K562 (cell line): ENCODE results near the gene CYP24A1. TPM values are rescaled to one million over a fixed set of nuclear protein-coding genes. Genes with fewer than 3 reads are reported as not detected.

Experiments used
- ATF7 ChIP-seq: fragments of 450-650 bp; IDR thresholded peaks from 2 replicates; pipeline ENCODE4 v1.7.1; 2014; ENCODE audit warnings: mild to moderate bottlenecking, moderate library complexity
- FOXP4 ChIP-seq: sonication (generic); formaldehyde crosslinking; IDR thresholded peaks from 2 replicates; pipeline ENCODE4 v1.8.0; 2022; ENCODE audit warnings: mild to moderate bottlenecking, missing genetic modification reagents, borderline replicate concordance
- GATAD2B ChIP-seq: fragments of 450-650 bp; IDR thresholded peaks from 2 replicates; pipeline ENCODE4 v1.6.1; 2017; ENCODE audit warnings: mild to moderate bottlenecking, borderline replicate concordance
- GMEB1 ChIP-seq: fragments of 250-450 bp; sonication (Bioruptor Pico); IDR thresholded peaks from 2 replicates; pipeline ENCODE4 v1.4.0; 2020; ENCODE audit warnings: mild to moderate bottlenecking
- HDAC8 ChIP-seq: fragments of 450-650 bp; IDR thresholded peaks from 2 replicates; pipeline ENCODE4 v1.6.1; 2016; ENCODE audit warnings: mild to moderate bottlenecking, missing genetic modification characterization, moderate library complexity, missing compliant biosample characterization
- MAFF ChIP-seq: IDR thresholded peaks from 2 replicates; pipeline ENCODE4 v1.6.1; 2012; ENCODE audit warnings: low read length, improper control_type of control experiment
- NCOR1 ChIP-seq: fragments of 450-650 bp; IDR thresholded peaks from 2 replicates; pipeline ENCODE4 v1.6.1; 2016; ENCODE audit warnings: mild to moderate bottlenecking, moderate library complexity
- PHF20 ChIP-seq: fragments of 450-650 bp; IDR thresholded peaks from 2 replicates; pipeline ENCODE4 v1.6.1; 2018; ENCODE audit not compliant: partially characterized antibody
- RBM14 ChIP-seq: fragments of 200-400 bp; formaldehyde crosslinking; IDR thresholded peaks from 2 replicates; pipeline ENCODE4 v1.6.1; 2018; ENCODE audit warnings: low read depth, mild to moderate bottlenecking, low read length, moderate library complexity, borderline replicate concordance; ENCODE audit not compliant: insufficient read depth
- RBM17 ChIP-seq: fragments of 200-400 bp; formaldehyde crosslinking; IDR thresholded peaks from 2 replicates; pipeline ENCODE4 v1.6.1; 2017; ENCODE audit warnings: low read depth, mild to moderate bottlenecking, low read length, borderline replicate concordance
- RNF219 ChIP-seq: fragments of 250-450 bp; sonication (Bioruptor Pico); IDR thresholded peaks from 2 replicates; pipeline ENCODE4 v1.5.0; 2022; ENCODE audit warnings: mild to moderate bottlenecking
- SMARCA5 ChIP-seq: fragments of 450-650 bp; IDR thresholded peaks from 2 replicates; pipeline ENCODE4 v1.6.1; 2016
- SNIP1 ChIP-seq: fragments of 450-650 bp; IDR thresholded peaks from 2 replicates; pipeline ENCODE4 v1.7.1; 2017; ENCODE audit warnings: low read depth, mild to moderate bottlenecking
- SRSF1 ChIP-seq: fragments of 200-400 bp; formaldehyde crosslinking; IDR thresholded peaks from 2 replicates; pipeline ENCODE4 v1.6.1; 2017; ENCODE audit warnings: mild to moderate bottlenecking, low read depth, low read length, moderate library complexity
- STAT5B ChIP-seq: fragments of 250-450 bp; sonication (Bioruptor Pico); IDR thresholded peaks from 2 replicates; pipeline ENCODE4 v1.8.0; 2021; ENCODE audit warnings: mild to moderate bottlenecking, inconsistent platforms
- ZFP1 ChIP-seq: fragments of 450-650 bp; formaldehyde crosslinking; IDR thresholded peaks from 2 replicates; pipeline ENCODE4 v1.4.0; 2020; ENCODE audit warnings: mild to moderate bottlenecking, mixed read lengths
- ZNF444 ChIP-seq: fragments of 250-450 bp; sonication (Bioruptor Pico); IDR thresholded peaks from 2 replicates; pipeline ENCODE4 v1.4.0; 2020; ENCODE audit warnings: mild to moderate bottlenecking, moderate library complexity
- ZNF518B ChIP-seq: fragments of 250-450 bp; sonication (Bioruptor Pico); IDR thresholded peaks from 2 replicates; pipeline ENCODE4 v1.5.0; 2021; ENCODE audit warnings: mild to moderate bottlenecking, moderate library complexity
- ZNF76 ChIP-seq: fragments of 250-450 bp; sonication (Bioruptor Pico); IDR thresholded peaks from 2 replicates; pipeline ENCODE4 v1.4.0; 2020; ENCODE audit warnings: mild to moderate bottlenecking, moderate library complexity, borderline replicate concordance
- polyA plus RNA-seq, 8 experiments: library from polyadenylated mRNA; depleted of rRNA in 4 of 8; stranded (reverse) in 5 of 8; unstranded in 3 of 8; fragments of >200 nt; fragmentation: Nextera tagmentation in 2 of 8; fragmentation: Illumina TruSeq in 1 of 8; extraction: Ambion mirVana in 2 of 8; extraction: Trizol in 1 of 8; gene quantifications; 2 replicates each; pipeline versions ENCODE4 v1.2.1 to v1.2.3, GENCODE V29; 2011 to 2014; ENCODE audit warnings: inconsistent platforms in 1 of 8, missing spikeins in 1 of 8
- total RNA-seq, 7 experiments: library from RNA; depleted of rRNA in 6 of 7; stranded (reverse); fragments of >200 nt in 6 of 7; fragmentation: Illumina TruSeq in 2 of 7; extraction: Trizol in 2 of 7; gene quantifications; 2 replicates each; pipeline versions ENCODE4 v1.2.1 to v1.2.3, GENCODE V29; 2011 to 2021; ENCODE audit warnings: low replicate concordance in 1 of 7

The CYP24A1 gene
- total and polyA plus RNA-seq, 9 of the 15 experiments (the other 6 are each of a cell fraction or from before 2014, with no cell fraction given), result 0.04 TPM; not detected in 8

GRCh38 chr20:54207743-54208547 is 34.2 kb upstream of the CYP24A1 start, which contains the start of gene PFDN4 (continued):
- no peak for TF ChIP-seq SNIP1
- peak; percentile 71 for TF ChIP-seq PHF20
- TF ChIP-seq GMEB1 (CRISPR knock-in tag), result no peak
- TF ChIP-seq ZNF76 (CRISPR knock-in tag), result no peak
- no peak for TF ChIP-seq ZFP1 (CRISPR knock-in tag)
- TF ChIP-seq RBM14, result no peak
- no peak for TF ChIP-seq RNF219 (CRISPR knock-in tag)
- no peak for TF ChIP-seq HDAC8 (tag)
- peak; percentile 18; the same call in 1 of the 2 replicates for TF ChIP-seq NCOR1
- TF ChIP-seq MAFF, result peak; percentile 63; the same call in 1 of the 2 replicates
- TF ChIP-seq SRSF1, result no peak
- peak; percentile 84; the same call in 1 of the 2 replicates for TF ChIP-seq FOXP4 (CRISPR knock-in tag)
- TF ChIP-seq GATAD2B, result no peak
- TF ChIP-seq SMARCA5, result no peak
- TF ChIP-seq STAT5B (CRISPR knock-in tag), result no peak
- TF ChIP-seq RBM17, result no peak
- peak; percentile 100 for TF ChIP-seq ATF7
- TF ChIP-seq ZNF444 (CRISPR knock-in tag), result no peak
- TF ChIP-seq ZNF518B (CRISPR knock-in tag), result no peak
